Loucy (cell line): ENCODE results near the gene CACNA2D1.
"Not testable (repeated sequence)": the region's sequence is repeated elsewhere in the genome, so short reads cannot be mapped to it uniquely, and the experiment has no call there.

Source experiments
- H2AFZ ChIP-seq: fragments of 200-600 bp; sonication (generic); 2 replicates; pipeline ENCODE4 v1.6.0; 2016; ENCODE audit warnings: antibody characterized with exemption, mild to moderate bottlenecking, low read length, moderate library complexity
- H3F3A ChIP-seq: fragments of 200-600 bp; 2 replicates; pipeline ENCODE4 v1.6.0; 2016; ENCODE audit warnings: antibody characterized with exemption, low read depth, mild to moderate bottlenecking
- H3K27me3 ChIP-seq: fragments of 200-600 bp; sonication (generic); 2 replicates; pipeline ENCODE4 v1.6.1; 2014; ENCODE audit warnings: low read length, mild to moderate bottlenecking; ENCODE audit not compliant: insufficient read depth, poor library complexity, severe bottlenecking
- H3K36me3 ChIP-seq: fragments of 200-600 bp; sonication (generic); 2 replicates; pipeline ENCODE4 v1.6.1; 2016; ENCODE audit warnings: low read length; ENCODE audit not compliant: insufficient read depth
- H3K4me1 ChIP-seq: fragments of 200-600 bp; sonication (generic); 2 replicates; pipeline ENCODE4 v1.5.1; 2014; ENCODE audit warnings: low read length, mild to moderate bottlenecking; ENCODE audit not compliant: insufficient read depth, poor library complexity, severe bottlenecking
- H3K4me2 ChIP-seq: fragments of 200-600 bp; sonication (generic); 2 replicates; pipeline ENCODE4 v1.6.0; 2014; ENCODE audit warnings: antibody characterized with exemption, low read length, low read depth, mild to moderate bottlenecking; ENCODE audit not compliant: poor library complexity, severe bottlenecking
- H3K4me3 ChIP-seq: fragments of 200-600 bp; sonication (generic); 2 replicates; pipeline ENCODE4 v1.5.1; 2014; ENCODE audit warnings: low read length, mild to moderate bottlenecking, mixed read lengths; ENCODE audit not compliant: poor library complexity, severe bottlenecking
- H3K79me2 ChIP-seq: fragments of 200-600 bp; sonication (generic); 2 replicates; pipeline ENCODE4 v1.6.1; 2014; ENCODE audit warnings: low read length; ENCODE audit not compliant: insufficient read depth
- H3K9ac ChIP-seq: fragments of 200-600 bp; sonication (generic); 2 replicates; pipeline ENCODE4 v1.6.0; 2014; ENCODE audit warnings: mild to moderate bottlenecking, low read depth, low read length, moderate library complexity; ENCODE audit not compliant: poor library complexity, severe bottlenecking
- H3K9me2 ChIP-seq: fragments of 200-600 bp; sonication (generic); replicated peaks from 2 replicates; pipeline ENCODE4 v1.6.1; 2016; ENCODE audit warnings: low read depth, low read length, mixed read lengths
- H3K9me3 ChIP-seq: fragments of 200-600 bp; sonication (generic); 2 replicates; pipeline ENCODE4 v1.6.1; 2014; ENCODE audit warnings: mild to moderate bottlenecking, antibody characterized with exemption, low read length, low read depth; ENCODE audit not compliant: insufficient read depth
- H4K20me1 ChIP-seq: fragments of 200-600 bp; sonication (generic); 2 replicates; pipeline ENCODE4 v1.6.0; 2014; ENCODE audit warnings: antibody characterized with exemption, low read length, mild to moderate bottlenecking; ENCODE audit not compliant: insufficient read depth, poor library complexity, severe bottlenecking
- CTCF ChIP-seq: fragments of 200-600 bp; sonication (generic); conservative IDR thresholded peaks from 2 replicates; pipeline ENCODE4 v1.5.1; 2014; ENCODE audit warnings: mild to moderate bottlenecking, antibody characterized with exemption, low read length
- EZH2phosphoT487 ChIP-seq: fragments of 200-600 bp; IDR thresholded peaks from 2 replicates; pipeline ENCODE4 v1.6.1; 2018; ENCODE audit warnings: antibody characterized with exemption, mild to moderate bottlenecking, moderate library complexity, borderline replicate concordance

CACNA2D1 gene

GRCh38 chr7:82015751-82016150, 427.8 kb downstream of the CACNA2D1 start:
- TF ChIP-seq EZH2phosphoT487 (no peak), CTCF (no peak)
- Histone ChIP-seq H3K27me3 (no peaks in the 10 kb centered on the region), H3K9me3 (no peaks in the 10 kb centered on the region), H2AFZ (0 out of 2 replicates have a peak overlapping the region, but pooled peaks have one; percentile 35), H3K4me3 (no peak overlapping the region), H3K79me2 (no peaks in the 10 kb centered on the region), H4K20me1 (no peaks in the 10 kb centered on the region), H3F3A (no peaks in the 10 kb centered on the region), H3K4me1 (no peaks in the 10 kb centered on the region), H3K36me3 (no peaks in the 10 kb centered on the region), H3K9ac (no peak overlapping the region), H3K9me2 (no peaks in the 10 kb centered on the region), H3K4me2 (no peak overlapping the region)

- not testable (repeated sequence) for H3F3A ChIP-seq, H3K4me1 ChIP-seq, H2AFZ ChIP-seq, H3K79me2 ChIP-seq, H3K9ac ChIP-seq, H3K4me2 ChIP-seq, H3K4me3 ChIP-seq, H3K27me3 ChIP-seq, H3K9me3 ChIP-seq, H3K9me2 ChIP-seq, H3K36me3 ChIP-seq, H4K20me1 ChIP-seq
Observed at GRCh38 chr7:82014574-82014973, 429.0 kb downstream of the CACNA2D1 start.

- no peaks in the 10 kb centered on the region for H3F3A ChIP-seq
- no peaks in the 10 kb centered on the region for H4K20me1 ChIP-seq
- H3K36me3 ChIP-seq = no peaks in the 10 kb centered on the region
- TF ChIP-seq CTCF (no peak), EZH2phosphoT487 (no peak)
- H3K79me2 ChIP-seq = no peaks in the 10 kb centered on the region
- no peak overlapping the region for H3K4me2 ChIP-seq
- no peaks in the 10 kb centered on the region for H3K9me3 ChIP-seq
- no peaks in the 10 kb centered on the region for H3K4me1 ChIP-seq
- no peak overlapping the region for H3K4me3 ChIP-seq
- no peak overlapping the region for H3K9ac ChIP-seq
- H3K27me3 ChIP-seq = no peaks in the 10 kb centered on the region
- no peaks in the 10 kb centered on the region; the same call in 1 of the 2 replicates for H3K9me2 ChIP-seq
- no peak overlapping the region for H2AFZ ChIP-seq
Observed at GRCh38 chr7:82012453-82012852, 431.1 kb downstream of the CACNA2D1 start.

GRCh38 chr7:82010416-82010815, 433.2 kb downstream of the CACNA2D1 start:
- Histone ChIP-seq H2AFZ (no peak overlapping the region), H3K4me2 (no peak overlapping the region), H3F3A (no peaks in the 10 kb centered on the region), H4K20me1 (no peaks in the 10 kb centered on the region), H3K9me2 (no peaks in the 10 kb centered on the region; the same call in 1 of the 2 replicates), H3K27me3 (no peaks in the 10 kb centered on the region), H3K9me3 (no peaks in the 10 kb centered on the region), H3K4me3 (no peak overlapping the region), H3K36me3 (no peaks in the 10 kb centered on the region), H3K79me2 (no peaks in the 10 kb centered on the region), H3K9ac (no peak overlapping the region), H3K4me1 (no peaks in the 10 kb centered on the region)
- TF ChIP-seq EZH2phosphoT487 (no peak), CTCF (no peak)
